ENCODE results near the gene KIR2DL4. TPM values are rescaled to one million over a fixed set of nuclear protein-coding genes. Genes with fewer than 3 reads are reported as not detected.
"Not testable (repeated sequence)": the region's sequence is repeated elsewhere in the genome, so short reads cannot be mapped to it uniquely, and the experiment has no call there.

KIR2DL4 gene
- total RNA-seq, 2 donors from 2014 or later = 0.60 to 0.63 TPM

GRCh38 chr19:54858476-54858875, 55.1 kb downstream of the KIR2DL4 start:
- not testable (repeated sequence) for H3K27ac Mint-ChIP-seq; H3K4me3 Mint-ChIP-seq; H3K4me1 Mint-ChIP-seq (ENCODE audit: low read depth); ATAC-seq (replicated peaks in 1 of 2); H3K9me3 Mint-ChIP-seq; H3K27me3 Mint-ChIP-seq (ENCODE audit: low read depth); DNase-seq; H3K36me3 Mint-ChIP-seq (ENCODE audit: insufficient read depth in 2 of 2)

GRCh38 chr19:54859421-54859820, 56.0 kb downstream of the KIR2DL4 start:
- DNase-seq; ATAC-seq (replicated peaks in 1 of 2); H3K9me3 Mint-ChIP-seq; H3K27me3 Mint-ChIP-seq (ENCODE audit: low read depth); H3K36me3 Mint-ChIP-seq (ENCODE audit: insufficient read depth in 2 of 2); H3K27ac Mint-ChIP-seq; H3K4me1 Mint-ChIP-seq (ENCODE audit: low read depth); H3K4me3 Mint-ChIP-seq: not testable (repeated sequence)

- H3K36me3 Mint-ChIP-seq (ENCODE audit: insufficient read depth in 2 of 2); H3K27ac Mint-ChIP-seq; DNase-seq; H3K9me3 Mint-ChIP-seq; ATAC-seq (replicated peaks in 1 of 2); H3K4me1 Mint-ChIP-seq (ENCODE audit: low read depth); H3K4me3 Mint-ChIP-seq: not testable (repeated sequence)
- peaks cover 17% of the 10 kb centered on the region for H3K27me3 Mint-ChIP-seq (ENCODE audit: low read depth)
These were observed 60.0 kb downstream of the KIR2DL4 start for GRCh38 chr19:54863459-54863858.

Other genes with a start within 250 kb of the KIR2DL4 start
- gene LILRA2, start 229.8 kb upstream of the KIR2DL4 start, total RNA-seq = not detected
- not detected for gene LILRA1, start 210.0 kb upstream of the KIR2DL4 start, total RNA-seq
- gene LILRB1, start 173.1 kb upstream of the KIR2DL4 start, total RNA-seq = 1 to 10 TPM in 1 of 2 donors, under 1 TPM in 1; 0.38 to 3.6 TPM
- not detected for gene LILRB4, start 140.6 kb upstream of the KIR2DL4 start, total RNA-seq
- not detected for gene KIR3DL3, start 79.2 kb upstream of the KIR2DL4 start, total RNA-seq
- gene KIR2DL3, start 65.1 kb upstream of the KIR2DL4 start, total RNA-seq = not detected
- gene KIR2DL1, start 33.8 kb upstream of the KIR2DL4 start, total RNA-seq = under 1 TPM in 1 of 2 donors, not detected in 1; 0.24 TPM
- under 1 TPM in 1 of 2 donors, not detected in 1; 0.21 TPM for gene KIR3DL1, start 12.9 kb downstream of the KIR2DL4 start, total RNA-seq
- under 1 TPM; 0.24 to 0.88 TPM for gene KIR2DS4, start 29.1 kb downstream of the KIR2DL4 start, total RNA-seq
- 1 to 10 TPM in 1 of 2 donors, under 1 TPM in 1; 0.89 to 4.4 TPM for gene KIR3DL2, start 46.8 kb downstream of the KIR2DL4 start, total RNA-seq
- gene FCAR, start 70.6 kb downstream of the KIR2DL4 start, total RNA-seq = not detected
- gene NCR1, start 102.5 kb downstream of the KIR2DL4 start, total RNA-seq = 1 to 10 TPM in 1 of 2 donors, under 1 TPM in 1; 0.53 to 4.1 TPM
- gene NLRP7, start 143.9 kb downstream of the KIR2DL4 start, total RNA-seq = not detected
- gene NLRP2, start 162.8 kb downstream of the KIR2DL4 start, total RNA-seq = 1 to 10 TPM; 6.6 to 9.9 TPM
- gene GP6, start 234.7 kb downstream of the KIR2DL4 start, total RNA-seq = under 1 TPM; 0.24 to 0.39 TPM